SK-N-SH (cell line): Measurements from ENCODE around the gene RAB11FIP5. TPM values are rescaled to one million over a fixed set of nuclear protein-coding genes. Genes with fewer than 3 reads are reported as not detected.

Source experiments
- CTCF ChIA-PET: fragments of 300-600, 350-600 bp; formaldehyde crosslinking; extraction: SDS; loops from one replicate; lab custom pipeline; 2021; lab: Yijun Ruan, JAX
- POLR2A ChIA-PET: fragments of 350-600 bp; sonication (Branson Sonifier 250); formaldehyde crosslinking; extraction: SDS; loops from one replicate; lab custom pipeline; 2020; ENCODE audit warnings: antibody characterized with exemption, inconsistent platforms; lab: Yijun Ruan, JAX
- DNase-seq: peaks from one replicate; pipeline ENCODE4 v3.0.0; 2012
- H2AFZ ChIP-seq: fragments of 200-600 bp; sonication (generic); 2 replicates; pipeline ENCODE4 v1.8.1; 2016; ENCODE audit warnings: antibody characterized with exemption, mild to moderate bottlenecking, low read depth
- H3F3A ChIP-seq: fragments of 200-600 bp; sonication (generic); replicated peaks from 2 replicates; pipeline ENCODE3; 2016; ENCODE audit warnings: antibody characterized with exemption, mild to moderate bottlenecking; ENCODE audit not compliant: insufficient read depth
- H3K27ac ChIP-seq, 2 experiments: fragments of 200-500 bp in 1 of 2; fragments of 200-600 bp in 1 of 2; sonication (Bioruptor generic) in 1 of 2; sonication (generic), shearing (Covaris generic) in 1 of 2; 2 replicates each; pipeline versions ENCODE4 v1.5.1 to v1.6.1; 2014 to 2016; ENCODE audit warnings: low read depth in 2 of 2, inconsistent platforms in 1 of 2, low read length in 1 of 2, mild to moderate bottlenecking in 1 of 2, mixed read lengths in 1 of 2
- H3K27me3 ChIP-seq: fragments of 200-600 bp; sonication (generic), shearing (Covaris generic); 2 replicates; pipeline ENCODE4 v1.6.1; 2016; ENCODE audit warnings: mixed run types; ENCODE audit not compliant: insufficient read depth
- H3K36me3 ChIP-seq, 2 experiments: fragments of 200-500 bp in 1 of 2; fragments of 200-600 bp in 1 of 2; sonication (Bioruptor generic) in 1 of 2; sonication (generic) in 1 of 2; replicated peaks in 1 of 2; 2 replicates each; pipeline versions ENCODE3 to v1.5.1; 2014 to 2016; ENCODE audit warnings: low read length in 1 of 2, mild to moderate bottlenecking in 1 of 2; ENCODE audit not compliant: insufficient read depth in 2 of 2, control insufficient read depth in 1 of 2
- H3K4me1 ChIP-seq, 2 experiments: fragments of 200-500 bp in 1 of 2; fragments of 200-600 bp in 1 of 2; sonication (Bioruptor generic) in 1 of 2; sonication (generic), shearing (Covaris generic) in 1 of 2; 2 replicates each; pipeline versions ENCODE4 v1.5.1 to v1.6.1; 2014 to 2016; ENCODE audit warnings: low read depth in 1 of 2, low read length in 1 of 2, mixed run types in 1 of 2; ENCODE audit not compliant: insufficient read depth in 2 of 2, control insufficient read depth in 1 of 2
- H3K4me2 ChIP-seq: fragments of 200-600 bp; sonication (generic), shearing (Covaris generic); 2 replicates; pipeline ENCODE4 v1.6.1; 2017; ENCODE audit warnings: mixed run types
- H3K4me3 ChIP-seq, 2 experiments: fragments of 200-500 bp in 1 of 2; fragments of 200-600 bp in 1 of 2; sonication (Bioruptor generic) in 1 of 2; sonication (generic), shearing (Covaris generic) in 1 of 2; 2 replicates each; pipeline versions ENCODE4 v1.5.1 to v1.8.1; 2014 to 2016; ENCODE audit warnings: low read depth in 2 of 2, inconsistent platforms in 1 of 2, low read length in 1 of 2, mild to moderate bottlenecking in 1 of 2, mixed read lengths in 1 of 2, moderate library complexity in 1 of 2
- H3K79me2 ChIP-seq: fragments of 200-600 bp; sonication (generic); 2 replicates; pipeline ENCODE4 v1.8.1; 2017; ENCODE audit warnings: mild to moderate bottlenecking; ENCODE audit not compliant: insufficient read depth
- H3K9ac ChIP-seq: fragments of 200-600 bp; sonication (generic); 2 replicates; pipeline ENCODE4 v1.6.1; 2017; ENCODE audit warnings: mixed run types
- H3K9me2 ChIP-seq: fragments of 200-600 bp; sonication (generic); 2 replicates; pipeline ENCODE4 v1.6.1; 2017; ENCODE audit warnings: mixed run types
- H3K9me3 ChIP-seq: fragments of 200-600 bp; sonication (generic); 2 replicates; pipeline ENCODE4 v1.6.1; 2017; ENCODE audit warnings: mixed run types, mild to moderate bottlenecking, moderate library complexity
- H4K20me1 ChIP-seq: fragments of 200-600 bp; sonication (generic); 2 replicates; pipeline ENCODE4 v1.6.1; 2017; ENCODE audit warnings: mild to moderate bottlenecking, mixed run types; ENCODE audit not compliant: insufficient read depth
- CTCF ChIP-seq: fragments of 200-600 bp; sonication (generic); IDR thresholded peaks from 2 replicates; pipeline ENCODE4 v1.6.1; 2017; ENCODE audit warnings: antibody characterized with exemption, mild to moderate bottlenecking, moderate library complexity
- ELF1 ChIP-seq: IDR thresholded peaks from 2 replicates; pipeline ENCODE4 v1.4.0; 2012
- EP300 ChIP-seq, 2 experiments: IDR thresholded peaks; 2 replicates each; pipeline versions ENCODE4 v1.4.0 to v1.6.1; 2012; ENCODE audit warnings: borderline replicate concordance in 1 of 2, low read depth in 1 of 2, low read length in 1 of 2
- EZH2phosphoT487 ChIP-seq: fragments of 200-600 bp; sonication (generic); IDR thresholded peaks from 2 replicates; pipeline ENCODE4 v1.6.1; 2017; ENCODE audit warnings: low read depth, mixed run types, mild to moderate bottlenecking, antibody characterized with exemption, moderate library complexity, borderline replicate concordance
- FOSL2 ChIP-seq: IDR thresholded peaks from 2 replicates; pipeline ENCODE4 v1.4.0; 2012; ENCODE audit warnings: low read depth, mild to moderate bottlenecking, moderate library complexity, borderline replicate concordance
- FOXM1 ChIP-seq: IDR thresholded peaks from 2 replicates; pipeline ENCODE4 v1.4.0; 2012; ENCODE audit warnings: low read depth, mild to moderate bottlenecking
- GABPA ChIP-seq: IDR thresholded peaks from 2 replicates; pipeline ENCODE4 v1.4.0; 2012; ENCODE audit warnings: low read depth, mild to moderate bottlenecking
- IRF3 ChIP-seq: fragments of 150-350 bp; IDR thresholded peaks from 2 replicates; pipeline ENCODE4 v1.6.1; 2016; ENCODE audit warnings: mild to moderate bottlenecking, low read depth, low read length
- NFIC ChIP-seq: IDR thresholded peaks from 2 replicates; pipeline ENCODE4 v1.4.0; 2012; ENCODE audit warnings: borderline replicate concordance
- NRF1 ChIP-seq: IDR thresholded peaks from 2 replicates; pipeline ENCODE4 v1.6.1; 2012; ENCODE audit warnings: low read depth, mild to moderate bottlenecking, low read length
- RCOR1 ChIP-seq: fragments of 150-350 bp; IDR thresholded peaks from 2 replicates; pipeline ENCODE4 v1.6.1; 2017; ENCODE audit warnings: antibody characterized with exemption, low read length
- RFX5 ChIP-seq: IDR thresholded peaks from 2 replicates; pipeline ENCODE4 v1.6.1; 2012; ENCODE audit warnings: mild to moderate bottlenecking, improper control_type of control experiment, low read length
- RXRA ChIP-seq: IDR thresholded peaks from 2 replicates; pipeline ENCODE4 v1.4.0; 2012; ENCODE audit warnings: low read depth, mild to moderate bottlenecking, borderline replicate concordance
- WGBS: methylation state at CpG from one replicate; pipeline ENCODE4 v1.1.6; 2017; ENCODE audit warnings: low lambda C conversion rate; 5-methylcytosine and 5-hydroxymethylcytosine counted together
- polyA plus RNA-seq, 3 experiments: library from polyadenylated mRNA; depleted of rRNA; stranded (reverse); fragments of >200 nt; gene quantifications; 2 replicates each; pipeline ENCODE4 v1.2.3, GENCODE V29; 2012
- TF ChIP-seq, protein P1 (sequence below): IDR thresholded peaks from 2 replicates; pipeline ENCODE4 v1.6.1; 2012; ENCODE audit warnings: mild to moderate bottlenecking, low read depth, low read length, moderate library complexity
- TF ChIP-seq, protein P2 (sequence below): IDR thresholded peaks from 2 replicates; pipeline ENCODE4 v1.4.0; 2012; ENCODE audit warnings: low read depth, borderline replicate concordance

The RAB11FIP5 gene
- polyA plus RNA-seq, 1 of the 3 experiments (the other 2 are of a cell fraction) = 17.1 TPM

DNA sequence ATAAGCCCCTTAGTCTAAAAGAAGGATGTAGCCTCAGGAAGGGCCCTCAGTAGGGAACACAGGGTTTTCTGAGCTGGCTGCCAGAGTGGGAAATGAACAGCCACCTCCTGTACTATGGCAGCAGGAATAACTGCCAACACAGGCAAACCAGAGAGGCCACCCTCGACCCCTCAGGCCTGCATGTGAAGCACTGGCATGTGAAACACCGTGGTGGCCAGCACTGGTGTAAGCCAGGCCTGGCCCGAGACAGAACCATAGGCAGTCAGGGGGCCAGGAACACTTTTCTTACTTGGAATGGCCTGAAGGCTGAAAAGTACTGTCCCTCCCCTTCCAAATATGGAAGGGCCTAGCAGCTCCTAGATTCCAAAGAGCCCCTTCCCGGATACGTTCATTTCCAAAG, 69.5 kb downstream of the RAB11FIP5 start:
- ChIA-PET POLR2A (no interaction called here), CTCF (interaction anchor here (0.6 kb wide), 1 partner anchor 134 kb away, joined by 3 read pairs; no protein-coding TSS in a partner anchor)
- TF ChIP-seq FOXM1 (no peak), EP300 (IDR thresholded peaks at IDR 0.05; ENCODE audit: borderline replicate concordance in 1 of 2, low read depth in 1 of 2, low read length in 1 of 2) (no peak), EZH2phosphoT487 (no peak), RCOR1 (no peak), NRF1 (no peak), GABPA (no peak), RXRA (no peak), FOSL2 (no peak), IRF3 (no peak), CTCF (no peak), ELF1 (no peak), RFX5 (no peak), NFIC (no peak)
- TF ChIP-seq, protein P1, sequence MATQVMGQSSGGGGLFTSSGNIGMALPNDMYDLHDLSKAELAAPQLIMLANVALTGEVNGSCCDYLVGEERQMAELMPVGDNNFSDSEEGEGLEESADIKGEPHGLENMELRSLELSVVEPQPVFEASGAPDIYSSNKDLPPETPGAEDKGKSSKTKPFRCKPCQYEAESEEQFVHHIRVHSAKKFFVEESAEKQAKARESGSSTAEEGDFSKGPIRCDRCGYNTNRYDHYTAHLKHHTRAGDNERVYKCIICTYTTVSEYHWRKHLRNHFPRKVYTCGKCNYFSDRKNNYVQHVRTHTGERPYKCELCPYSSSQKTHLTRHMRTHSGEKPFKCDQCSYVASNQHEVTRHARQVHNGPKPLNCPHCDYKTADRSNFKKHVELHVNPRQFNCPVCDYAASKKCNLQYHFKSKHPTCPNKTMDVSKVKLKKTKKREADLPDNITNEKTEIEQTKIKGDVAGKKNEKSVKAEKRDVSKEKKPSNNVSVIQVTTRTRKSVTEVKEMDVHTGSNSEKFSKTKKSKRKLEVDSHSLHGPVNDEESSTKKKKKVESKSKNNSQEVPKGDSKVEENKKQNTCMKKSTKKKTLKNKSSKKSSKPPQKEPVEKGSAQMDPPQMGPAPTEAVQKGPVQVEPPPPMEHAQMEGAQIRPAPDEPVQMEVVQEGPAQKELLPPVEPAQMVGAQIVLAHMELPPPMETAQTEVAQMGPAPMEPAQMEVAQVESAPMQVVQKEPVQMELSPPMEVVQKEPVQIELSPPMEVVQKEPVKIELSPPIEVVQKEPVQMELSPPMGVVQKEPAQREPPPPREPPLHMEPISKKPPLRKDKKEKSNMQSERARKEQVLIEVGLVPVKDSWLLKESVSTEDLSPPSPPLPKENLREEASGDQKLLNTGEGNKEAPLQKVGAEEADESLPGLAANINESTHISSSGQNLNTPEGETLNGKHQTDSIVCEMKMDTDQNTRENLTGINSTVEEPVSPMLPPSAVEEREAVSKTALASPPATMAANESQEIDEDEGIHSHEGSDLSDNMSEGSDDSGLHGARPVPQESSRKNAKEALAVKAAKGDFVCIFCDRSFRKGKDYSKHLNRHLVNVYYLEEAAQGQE = no peak
- TF ChIP-seq, protein P2, sequence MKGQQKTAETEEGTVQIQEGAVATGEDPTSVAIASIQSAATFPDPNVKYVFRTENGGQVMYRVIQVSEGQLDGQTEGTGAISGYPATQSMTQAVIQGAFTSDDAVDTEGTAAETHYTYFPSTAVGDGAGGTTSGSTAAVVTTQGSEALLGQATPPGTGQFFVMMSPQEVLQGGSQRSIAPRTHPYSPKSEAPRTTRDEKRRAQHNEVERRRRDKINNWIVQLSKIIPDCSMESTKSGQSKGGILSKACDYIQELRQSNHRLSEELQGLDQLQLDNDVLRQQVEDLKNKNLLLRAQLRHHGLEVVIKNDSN = no peak
- no peak overlapping the region for H3K4me3 ChIP-seq
- no peaks in the 10 kb centered on the region for H3K9me2 ChIP-seq
- H3K4me1 ChIP-seq = no peaks in the 10 kb centered on the region; a peak in 1 of 4 replicates
- no peaks in the 10 kb centered on the region for H3K27me3 ChIP-seq
- H3K27ac ChIP-seq = no peak overlapping the region
- no peak overlapping the region for H3K9ac ChIP-seq
- WGBS = 95% methylated on average over 3 of the region's 5 CpGs
- peaks cover 0 to 4% of the 10 kb centered on the region in 2 experiments for H3K36me3 ChIP-seq
- no peak overlapping the region for H2AFZ ChIP-seq
- no peaks in the 10 kb centered on the region for H3F3A ChIP-seq
- H4K20me1 ChIP-seq = no peaks in the 10 kb centered on the region
- no peak for DNase-seq
- no peaks in the 10 kb centered on the region for H3K79me2 ChIP-seq
- H3K9me3 ChIP-seq = no peaks in the 10 kb centered on the region
- no peak overlapping the region for H3K4me2 ChIP-seq
